ENCODE measurements around the gene ST8SIA4. TPM values are rescaled to one million over a fixed set of nuclear protein-coding genes. Genes with fewer than 3 reads are reported as not detected.
A peak's percentile ranks its signal among the peaks of the same experiment; 100 is the strongest.

ST8SIA4 gene
- total and polyA plus RNA-seq, 4 donors = 0.35 to 4.1 (median 1.6) TPM

- no peak overlapping the region for H3K27ac ChIP-seq (ENCODE audit: low read depth in 1 of 2, low read length in 2 of 2)
- TF ChIP-seq TAF1 (conservative IDR thresholded peaks at IDR 0.05) = no peak
- no peak for TF ChIP-seq NR2F2 (IDR thresholded peaks at IDR 0.05)
- TF ChIP-seq CTCF (IDR thresholded peaks at IDR 0.05; ENCODE audit: low read depth, low read length, missing input control) = no peak
- no peak for TF ChIP-seq YY1 (IDR thresholded peaks at IDR 0.05)
- TF ChIP-seq JUND (IDR thresholded peaks at IDR 0.05) = no peak
- no peak for TF ChIP-seq RXRA (IDR thresholded peaks at IDR 0.05)
- no peak for TF ChIP-seq ATF3 (IDR thresholded peaks at IDR 0.05)
- TF ChIP-seq GABPA (IDR thresholded peaks at IDR 0.05 in 1 of 2, conservative IDR thresholded peaks at IDR 0.05 in 1 of 2) = no peak
- no peak for TF ChIP-seq FOXA2 (IDR thresholded peaks at IDR 0.05)
- H3K9ac ChIP-seq (ENCODE audit: low read depth in 1 of 2, low read length in 2 of 2) = no peak overlapping the region
- no peaks in the 10 kb centered on the region for H3K27me3 ChIP-seq (ENCODE audit: control insufficient read depth in 4 of 4, insufficient read depth in 4 of 4, low read length in 3 of 4)
- 54% methylated on average over 2 of the region's 2 CpGs for WGBS
- no peak for DNase-seq (ENCODE audit: low spot score)
- peaks cover 0 to 5% (median 1%) of the 10 kb centered on the region in 4 donors for H3K4me1 ChIP-seq (ENCODE audit: control insufficient read depth in 4 of 4, insufficient read depth in 4 of 4, low read length in 3 of 4)
- no peak overlapping the region for H3K4me3 ChIP-seq (ENCODE audit: low read depth in 1 of 3, low read length in 3 of 3)
- H3K9me3 ChIP-seq (ENCODE audit: control insufficient read depth in 4 of 4, low read length in 3 of 4) = no peaks in the 10 kb centered on the region
- no peaks in the 10 kb centered on the region for H3K36me3 ChIP-seq (ENCODE audit: control insufficient read depth in 4 of 4, insufficient read depth in 3 of 4, low read depth in 1 of 4, low read length in 3 of 4)
Measured at GRCh38 chr5:100896054-100896453, 7.0 kb downstream of the ST8SIA4 start.

- TF ChIP-seq JUND (IDR thresholded peaks at IDR 0.05) = no peak
- no peak for TF ChIP-seq YY1 (IDR thresholded peaks at IDR 0.05)
- no peak for TF ChIP-seq HNF4G (IDR thresholded peaks at IDR 0.05)
- no peak for TF ChIP-seq TAF1 (conservative IDR thresholded peaks at IDR 0.05)
- no peak for TF ChIP-seq MAX (IDR thresholded peaks at IDR 0.05)
- no peak for TF ChIP-seq ZBTB33 (IDR thresholded peaks at IDR 0.05)
- TF ChIP-seq SP1 (IDR thresholded peaks at IDR 0.05) = no peak
- no peak for TF ChIP-seq FOXA1 (IDR thresholded peaks at IDR 0.05)
- TF ChIP-seq GABPA (IDR thresholded peaks at IDR 0.05 in 1 of 2, conservative IDR thresholded peaks at IDR 0.05 in 1 of 2) = no peak
- TF ChIP-seq EGR1 (IDR thresholded peaks at IDR 0.05; ENCODE audit: low read depth in 2 of 2) = no peak
- TF ChIP-seq CTCF (IDR thresholded peaks at IDR 0.05; ENCODE audit: low read depth, low read length, missing input control) = no peak
- TF ChIP-seq FOXA2 (IDR thresholded peaks at IDR 0.05) = no peak
- no peak for TF ChIP-seq RXRA (IDR thresholded peaks at IDR 0.05)
- no peak for TF ChIP-seq NR2F2 (IDR thresholded peaks at IDR 0.05)
- no peak for TF ChIP-seq RAD21 (IDR thresholded peaks at IDR 0.05)
- no peak for TF ChIP-seq ATF3 (IDR thresholded peaks at IDR 0.05)
- H3K27me3 ChIP-seq (ENCODE audit: control insufficient read depth in 4 of 4, insufficient read depth in 4 of 4, low read length in 3 of 4) = no peaks in the 10 kb centered on the region
- WGBS = 49% methylated on average over 3 of the region's 3 CpGs
- no peak overlapping the region for H3K27ac ChIP-seq (ENCODE audit: low read depth in 1 of 2, low read length in 2 of 2)
- H3K4me1 ChIP-seq (ENCODE audit: control insufficient read depth in 4 of 4, insufficient read depth in 4 of 4, low read length in 3 of 4) = no peaks in the 10 kb centered on the region
- H3K9ac ChIP-seq (ENCODE audit: low read depth in 1 of 2, low read length in 2 of 2) = peak overlapping the region in 1 of 2 donors; percentile 47
- no peak for DNase-seq (ENCODE audit: low spot score)
- no peak overlapping the region for H3K4me3 ChIP-seq (ENCODE audit: low read depth in 1 of 3, low read length in 3 of 3)
- H3K9me3 ChIP-seq (ENCODE audit: control insufficient read depth in 4 of 4, low read length in 3 of 4) = no peaks in the 10 kb centered on the region
- no peaks in the 10 kb centered on the region for H3K36me3 ChIP-seq (ENCODE audit: control insufficient read depth in 4 of 4, insufficient read depth in 3 of 4, low read depth in 1 of 4, low read length in 3 of 4)
Measured at GRCh38 chr5:100890461-100891008, 12.5 kb downstream of the ST8SIA4 start.

Measured in liver (tissue), 9 donors.